Measurements from ENCODE around the gene ANO9. TPM values are rescaled to one million over a fixed set of nuclear protein-coding genes. Genes with fewer than 3 reads are reported as not detected.
A peak's percentile ranks its signal among the peaks of the same experiment; 100 is the strongest.

ANO9 gene
- total RNA-seq, 1 donor from 2014 or later: 1.9 TPM

DNA sequence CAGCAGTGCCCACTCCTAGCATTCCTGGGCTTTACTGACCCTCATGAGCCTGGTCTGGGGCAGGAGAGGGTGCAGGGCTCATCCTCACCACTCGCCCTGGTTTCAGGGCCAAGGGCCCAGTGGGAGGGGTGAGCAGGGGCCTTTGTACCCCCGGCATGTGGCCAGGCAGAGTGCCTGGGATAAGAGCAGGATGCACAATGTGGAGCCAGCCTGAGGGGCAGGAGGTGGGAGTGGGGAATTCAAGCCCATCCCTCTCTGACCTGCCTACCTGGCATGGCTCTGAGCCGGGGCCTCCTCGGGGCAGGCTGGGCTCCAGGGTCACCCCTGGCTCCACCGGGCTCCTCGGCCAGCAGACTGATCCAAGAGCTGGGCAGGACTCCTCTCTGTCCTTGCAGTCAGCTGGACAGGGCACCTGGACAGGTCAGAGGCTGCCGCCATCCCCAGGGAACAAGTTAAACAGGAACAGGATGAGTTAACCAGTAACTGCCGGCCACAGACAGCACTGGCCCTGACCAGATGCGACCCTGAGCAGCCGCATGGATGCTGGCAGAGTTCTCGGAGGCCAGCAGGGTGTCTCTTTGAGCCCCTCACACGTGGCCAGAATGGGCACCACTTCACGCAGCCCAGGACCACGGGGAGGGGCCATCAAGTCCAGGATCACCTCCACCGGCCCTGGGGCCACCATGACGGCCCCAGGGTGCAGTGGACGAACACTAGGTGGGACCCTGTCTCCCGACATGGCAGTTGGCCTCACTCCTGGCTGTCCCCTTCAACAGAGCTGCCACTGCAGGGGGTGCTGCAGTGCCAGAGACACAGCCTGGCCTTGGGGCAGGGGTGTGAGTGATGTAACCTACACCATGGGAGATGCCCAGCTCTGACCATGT lies 32.0 kb downstream of the ANO9 start:
- H4K20me1 ChIP-seq (ENCODE audit: insufficient read depth, low read length): no peaks in the 10 kb centered on the region
- H3K27me3 Mint-ChIP-seq (ENCODE audit: low read depth, unreplicated experiment): peaks cover 11% of the 10 kb centered on the region
- no peak overlapping the region for H3K4me3 ChIP-seq (ENCODE audit: insufficient read depth, low read depth, low read length)
- no peaks in the 10 kb centered on the region for H3K36me3 ChIP-seq (ENCODE audit: insufficient read depth, low read length)
- no peak overlapping the region for H3K4me2 ChIP-seq (ENCODE audit: low read length)
- no peak overlapping the region for H2AFZ ChIP-seq (ENCODE audit: low read depth, low read length)
- H3K4me1 Mint-ChIP-seq (ENCODE audit: low read depth, unreplicated experiment): peaks cover 2% of the 10 kb centered on the region
- FAIRE-seq (no peak), DNase-seq (ENCODE audit: low read depth) (no peak)
- H3K36me3 Mint-ChIP-seq (ENCODE audit: low read depth, unreplicated experiment): no peaks in the 10 kb centered on the region
- no peak overlapping the region for H3K27ac Mint-ChIP-seq (ENCODE audit: unreplicated experiment)
- no peaks in the 10 kb centered on the region for H3K27me3 ChIP-seq (ENCODE audit: insufficient read depth, low read length)
- H3K27ac ChIP-seq (ENCODE audit: low read depth, low read length): no peak overlapping the region
- H3K9me3 ChIP-seq (ENCODE audit: insufficient read depth, low read depth, low read length): no peaks in the 10 kb centered on the region
- peak overlapping the region; percentile 50 for H3K4me3 Mint-ChIP-seq (ENCODE audit: unreplicated experiment)
- H3K9me3 Mint-ChIP-seq (ENCODE audit: unreplicated experiment): no peaks in the 10 kb centered on the region
- no peaks in the 10 kb centered on the region for H3K79me2 ChIP-seq (ENCODE audit: insufficient read depth, low read length)
- TF ChIP-seq, protein P1, sequence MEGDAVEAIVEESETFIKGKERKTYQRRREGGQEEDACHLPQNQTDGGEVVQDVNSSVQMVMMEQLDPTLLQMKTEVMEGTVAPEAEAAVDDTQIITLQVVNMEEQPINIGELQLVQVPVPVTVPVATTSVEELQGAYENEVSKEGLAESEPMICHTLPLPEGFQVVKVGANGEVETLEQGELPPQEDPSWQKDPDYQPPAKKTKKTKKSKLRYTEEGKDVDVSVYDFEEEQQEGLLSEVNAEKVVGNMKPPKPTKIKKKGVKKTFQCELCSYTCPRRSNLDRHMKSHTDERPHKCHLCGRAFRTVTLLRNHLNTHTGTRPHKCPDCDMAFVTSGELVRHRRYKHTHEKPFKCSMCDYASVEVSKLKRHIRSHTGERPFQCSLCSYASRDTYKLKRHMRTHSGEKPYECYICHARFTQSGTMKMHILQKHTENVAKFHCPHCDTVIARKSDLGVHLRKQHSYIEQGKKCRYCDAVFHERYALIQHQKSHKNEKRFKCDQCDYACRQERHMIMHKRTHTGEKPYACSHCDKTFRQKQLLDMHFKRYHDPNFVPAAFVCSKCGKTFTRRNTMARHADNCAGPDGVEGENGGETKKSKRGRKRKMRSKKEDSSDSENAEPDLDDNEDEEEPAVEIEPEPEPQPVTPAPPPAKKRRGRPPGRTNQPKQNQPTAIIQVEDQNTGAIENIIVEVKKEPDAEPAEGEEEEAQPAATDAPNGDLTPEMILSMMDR (IDR thresholded peaks at IDR 0.05; ENCODE audit: insufficient read depth, low read depth, low read length): no peak
- no peak for TF ChIP-seq EZH2 (IDR thresholded peaks at IDR 0.05; ENCODE audit: insufficient read depth, low read length)
- no peak overlapping the region for H3K9ac ChIP-seq (ENCODE audit: low read length)
- H3K4me1 ChIP-seq (ENCODE audit: insufficient read depth, low read length): peaks cover 4% of the 10 kb centered on the region

DNA sequence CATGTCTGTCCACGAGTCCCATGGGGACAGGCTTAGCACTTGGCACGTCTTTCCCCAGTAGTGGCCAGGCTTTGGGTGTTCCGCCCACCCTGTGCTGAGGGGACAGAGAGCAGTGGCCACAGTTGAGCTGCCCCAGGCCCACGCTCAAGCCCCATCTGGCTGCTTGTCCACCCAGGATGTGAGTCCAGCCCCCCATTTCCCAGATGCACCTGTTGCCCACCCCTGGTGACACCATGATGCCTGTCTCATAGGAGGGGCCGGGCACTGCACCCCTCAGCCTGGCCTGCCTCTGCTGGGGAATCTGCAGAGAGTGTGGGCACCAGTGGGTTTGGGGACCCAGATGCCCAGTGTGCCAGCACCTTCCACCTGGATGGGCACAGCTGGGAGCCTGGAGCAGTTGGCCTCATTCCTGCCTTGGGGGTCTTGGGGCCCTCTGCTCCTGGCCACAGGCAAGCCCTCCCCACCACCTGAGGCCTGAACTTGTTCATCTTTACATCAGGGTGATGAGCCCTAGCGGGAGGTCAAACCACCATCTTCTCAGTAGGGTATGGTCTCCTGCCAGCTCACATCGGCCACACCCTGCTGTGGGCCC lies 32.7 kb downstream of the ANO9 start:
- Histone ChIP-seq H3K4me1 (ENCODE audit: insufficient read depth, low read length) (no peaks in the 10 kb centered on the region), H4K20me1 (ENCODE audit: insufficient read depth, low read length) (no peaks in the 10 kb centered on the region), H3K4me2 (ENCODE audit: low read length) (no peak overlapping the region), H3K27ac (ENCODE audit: low read depth, low read length) (no peak overlapping the region), H3K9ac (ENCODE audit: low read length) (no peak overlapping the region), H3K79me2 (ENCODE audit: insufficient read depth, low read length) (no peaks in the 10 kb centered on the region), H3K36me3 (ENCODE audit: insufficient read depth, low read length) (no peaks in the 10 kb centered on the region), H3K27me3 (ENCODE audit: insufficient read depth, low read length) (no peaks in the 10 kb centered on the region), H2AFZ (ENCODE audit: low read depth, low read length) (no peak overlapping the region), H3K9me3 (ENCODE audit: insufficient read depth, low read depth, low read length) (no peaks in the 10 kb centered on the region), H3K4me3 (ENCODE audit: insufficient read depth, low read depth, low read length) (no peak overlapping the region)
- peaks cover 4% of the 10 kb centered on the region for H3K27me3 Mint-ChIP-seq (ENCODE audit: low read depth, unreplicated experiment)
- no peaks in the 10 kb centered on the region for H3K4me1 Mint-ChIP-seq (ENCODE audit: low read depth, unreplicated experiment)
- no peak for DNase-seq (ENCODE audit: low read depth)
- no peak overlapping the region for H3K27ac Mint-ChIP-seq (ENCODE audit: unreplicated experiment)
- no peak for FAIRE-seq
- H3K9me3 Mint-ChIP-seq (ENCODE audit: unreplicated experiment): no peaks in the 10 kb centered on the region
- H3K4me3 Mint-ChIP-seq (ENCODE audit: unreplicated experiment): no peak overlapping the region
- no peaks in the 10 kb centered on the region for H3K36me3 Mint-ChIP-seq (ENCODE audit: low read depth, unreplicated experiment)
- no peak for TF ChIP-seq EZH2 (IDR thresholded peaks at IDR 0.05; ENCODE audit: insufficient read depth, low read length)
- TF ChIP-seq, protein P1 (IDR thresholded peaks at IDR 0.05; ENCODE audit: insufficient read depth, low read depth, low read length): no peak
